Stimulated activated CD8-positive, alpha-beta memory T cell treated with anti-CD3 and anti-CD28 coated beads, Interleukin-4, amount 100 ng/mL, for 48 hours (primary cell): ENCODE data around the gene SRXN1.

Experiments
- DNase-seq: peaks from one replicate; pipeline ENCODE4 v3.0.0-alpha.2; 2020

Gene SRXN1

DNA sequence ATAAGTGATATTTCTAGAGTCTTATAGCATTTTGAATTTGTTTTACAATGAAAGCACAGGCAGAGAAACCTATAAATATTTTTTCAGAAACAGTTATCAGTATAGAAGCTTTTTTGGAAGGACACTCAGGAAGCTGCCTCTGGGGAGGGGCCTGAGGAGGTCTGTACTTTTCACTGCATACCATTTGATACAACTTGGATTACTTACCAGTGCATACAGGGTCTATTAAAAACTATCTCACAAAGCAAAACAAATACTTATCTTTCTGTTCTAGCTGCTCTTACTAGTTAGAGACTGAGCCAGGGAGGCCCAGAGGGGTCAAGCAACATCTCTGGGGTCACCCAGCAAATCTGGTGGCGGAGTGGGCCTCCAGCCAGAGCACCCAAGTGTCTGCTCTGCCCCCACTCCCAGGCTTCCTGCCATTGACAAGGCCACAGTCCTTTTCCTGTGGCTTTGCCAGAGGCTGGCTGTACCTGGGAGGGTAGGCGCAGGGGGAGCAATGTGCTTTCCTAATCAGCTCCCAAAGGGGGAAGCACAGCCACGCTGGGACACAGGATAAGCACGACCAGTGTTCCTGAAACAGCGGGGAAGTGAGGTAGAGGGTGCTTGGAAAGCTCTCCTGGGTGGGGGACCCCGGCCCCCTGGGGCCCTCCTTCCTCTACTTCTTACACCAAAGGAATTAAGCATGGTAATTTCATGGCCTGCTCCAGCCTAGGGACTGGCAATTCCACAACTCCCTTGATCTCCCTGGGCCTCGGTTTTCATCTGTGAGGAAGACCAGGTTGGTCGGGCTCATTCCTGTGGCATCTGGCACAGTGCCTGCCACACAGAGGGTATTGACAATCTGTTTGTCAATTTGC lies 50.7 kb downstream of the SRXN1 start:
- DNase-seq: no peak

DNA sequence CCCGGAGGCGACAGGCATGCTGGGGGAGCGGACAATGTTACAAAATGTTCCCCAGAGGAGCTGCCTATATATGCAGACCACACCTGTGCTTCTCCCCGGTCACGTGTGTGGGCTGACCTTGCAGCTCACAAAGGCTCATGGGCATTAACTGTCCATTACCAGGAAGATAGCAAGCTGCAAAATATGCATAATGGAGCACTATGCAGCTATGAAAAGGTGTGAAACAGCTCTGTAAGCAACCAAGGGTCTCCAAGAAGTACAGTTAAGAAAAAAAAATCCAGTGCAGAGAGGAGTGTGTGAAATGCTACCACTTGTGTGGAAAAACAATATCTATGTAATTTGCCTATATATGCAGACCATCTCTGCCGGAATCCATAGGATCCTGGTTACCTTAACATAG lies 52.3 kb downstream of the SRXN1 start:
- DNase-seq: no peak

DNA sequence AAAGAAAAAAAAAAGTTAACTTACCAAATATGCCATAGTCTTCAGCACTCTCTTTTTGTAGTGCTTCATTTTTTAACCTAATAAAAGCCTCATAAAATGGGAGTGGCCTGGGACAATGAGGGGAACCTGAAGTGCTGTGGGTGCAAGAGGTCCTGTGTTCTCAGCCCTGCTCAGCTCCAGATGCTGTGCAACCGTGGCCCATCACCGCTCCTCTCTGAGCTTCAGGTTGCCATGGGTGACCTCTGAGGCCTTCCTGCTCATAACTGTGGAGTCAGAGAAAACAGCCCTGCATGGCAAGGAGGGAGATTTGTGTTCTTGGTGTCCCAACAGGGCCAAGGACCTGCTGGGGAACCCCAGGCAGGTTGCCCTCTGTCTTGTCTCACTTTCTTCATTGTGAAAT lies 52.9 kb downstream of the SRXN1 start:
- no peak for DNase-seq

DNA sequence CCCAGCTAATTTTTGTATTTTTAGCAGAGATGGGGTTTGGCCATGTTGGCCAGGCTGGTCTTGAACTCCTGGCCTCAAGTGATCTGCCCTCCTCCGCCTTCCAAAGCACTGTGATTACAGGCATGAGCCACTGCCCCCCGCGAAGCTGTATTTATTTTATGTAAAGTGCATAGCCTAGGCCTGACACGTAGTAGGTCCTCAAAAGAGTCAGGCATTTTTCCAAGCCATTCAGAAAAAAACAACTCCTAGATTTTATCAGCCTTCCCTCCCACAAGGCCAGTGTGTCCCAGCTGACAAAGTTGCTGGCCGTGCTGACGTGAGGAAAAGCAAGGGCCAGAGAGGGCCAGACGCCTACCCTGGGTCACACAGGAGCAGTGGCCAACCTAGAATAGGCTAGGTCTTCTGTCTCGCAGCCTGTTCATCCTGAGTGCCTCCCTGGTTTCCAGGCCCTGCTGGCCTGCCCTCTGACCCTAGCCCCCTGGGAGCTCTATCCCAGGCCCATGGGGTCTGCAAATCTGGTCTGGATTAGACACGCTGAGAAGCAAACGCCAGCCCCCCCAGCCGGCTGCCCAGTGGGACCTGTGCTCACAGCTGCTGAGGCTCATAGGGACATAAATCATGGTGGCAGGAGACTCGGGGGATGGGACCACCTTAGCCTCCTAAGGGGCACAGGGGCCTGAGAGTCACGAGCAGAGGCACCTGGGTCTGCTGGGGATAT lies 54.7 kb downstream of the SRXN1 start:
- DNase-seq: no peak

DNA sequence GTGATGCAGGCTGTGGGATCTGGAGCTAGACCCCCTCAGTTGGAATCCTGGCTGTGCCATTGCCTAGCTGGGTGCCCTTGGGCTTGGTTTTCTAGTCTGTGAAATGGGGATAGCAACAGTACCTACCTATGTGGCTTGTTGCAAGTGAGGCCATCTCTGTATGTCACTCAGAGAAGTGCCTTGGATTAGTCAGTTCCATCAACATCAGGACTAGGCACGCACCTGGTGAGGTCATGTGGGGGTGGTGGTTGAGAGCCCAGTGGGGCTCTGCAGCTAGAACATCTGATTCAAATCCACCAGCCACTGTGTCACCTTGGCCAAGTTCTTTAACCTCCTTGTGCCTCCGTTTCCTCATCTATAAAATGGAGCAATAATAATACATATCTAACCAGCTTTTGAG lies 55.4 kb downstream of the SRXN1 start:
- DNase-seq: no peak
